Measurements from ENCODE around the gene YTHDC2.

YTHDC2 gene

GRCh38 chr5:113513384-113514288 lies at the start of gene YTHDC2:
TSS of gene YTHDC2 (plus strand) at chr5:113513694. CDS start at chr5:113513896, 202 bp downstream.
- DNase-seq (ENCODE audit: low read depth) = peak; percentile 66

DNA sequence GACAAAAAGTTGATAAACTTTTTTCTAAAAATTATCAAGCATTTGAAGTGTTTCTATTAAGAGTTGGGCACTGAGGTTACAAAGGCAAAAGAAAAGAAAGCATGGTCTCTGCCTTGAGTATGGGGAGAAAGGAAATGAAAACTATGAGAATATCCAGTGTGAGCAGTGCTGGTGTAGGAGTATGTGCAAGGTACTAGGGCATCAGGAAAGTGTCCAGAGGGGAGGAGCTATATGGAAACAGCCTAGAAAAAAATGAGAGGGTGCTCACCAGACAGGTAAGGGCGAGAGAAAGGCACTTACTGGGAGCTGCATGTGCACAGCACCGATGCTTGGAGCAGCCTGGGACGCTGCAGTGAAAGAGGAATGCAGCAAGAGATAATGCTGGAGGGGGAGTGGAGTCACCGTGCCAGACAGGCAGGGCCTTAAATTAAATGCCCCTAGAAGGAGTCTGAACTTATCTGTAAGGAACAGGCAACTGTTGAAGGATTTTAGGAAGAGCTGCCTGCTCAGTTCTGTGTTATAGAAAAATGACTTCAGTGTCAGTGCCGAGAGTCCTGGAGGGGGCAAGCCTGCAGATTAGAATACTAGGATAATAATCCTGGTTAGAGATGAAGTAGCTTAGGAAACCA lies 39.3 kb upstream of the YTHDC2 start:
- no peak for DNase-seq (ENCODE audit: low read depth)

DNA sequence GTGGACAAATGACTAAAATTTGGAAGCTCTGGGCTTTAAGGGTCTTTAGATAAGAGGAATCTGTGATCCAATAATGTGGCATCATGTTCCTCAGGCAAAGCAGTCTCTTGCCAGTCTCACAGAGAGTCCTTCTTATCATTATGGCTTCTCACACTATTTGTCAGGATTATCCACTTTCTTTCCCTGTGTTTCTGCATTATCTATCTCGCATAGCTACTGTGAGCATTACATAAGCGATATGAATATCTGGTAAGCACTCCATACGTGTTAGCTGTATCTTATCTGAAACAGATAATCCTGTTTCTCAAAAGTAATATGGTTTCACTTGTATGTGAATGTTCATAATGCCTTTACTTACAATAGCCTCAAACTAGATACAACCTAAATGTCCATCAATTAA lies 34.8 kb upstream of the YTHDC2 start:
- DNase-seq (ENCODE audit: low read depth) = no peak

GRCh38 chr5:113480243-113480642 lies 33.3 kb upstream of the YTHDC2 start:
- DNase-seq (ENCODE audit: low read depth) = no peak

DNA sequence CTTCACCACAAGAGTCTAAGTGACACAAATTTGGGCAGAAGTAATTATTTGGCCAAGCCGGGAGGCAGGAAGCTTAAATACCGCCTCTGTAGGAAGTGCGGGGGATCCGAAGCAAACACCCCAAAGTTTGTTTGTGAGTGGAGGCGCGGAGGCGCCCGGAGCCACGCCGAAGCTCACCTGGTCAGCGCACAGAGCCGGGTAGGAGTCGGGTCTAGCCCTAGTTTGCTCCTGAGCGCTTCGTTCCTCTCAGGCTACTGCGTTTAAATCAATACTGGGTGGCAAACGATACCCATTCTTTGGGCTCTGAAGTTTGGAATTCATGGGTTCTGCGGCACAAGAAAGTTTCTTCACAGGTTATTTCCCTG lies 26.1 kb upstream of the YTHDC2 start:
- DNase-seq (ENCODE audit: low read depth) = no peak

- no peak for DNase-seq (ENCODE audit: low read depth)
Observed at GRCh38 chr5:113487781-113488644, 25.5 kb upstream of the YTHDC2 start, which contains the start of gene MCC. TSS of gene MCC (minus strand) at chr5:113488453.

DNA sequence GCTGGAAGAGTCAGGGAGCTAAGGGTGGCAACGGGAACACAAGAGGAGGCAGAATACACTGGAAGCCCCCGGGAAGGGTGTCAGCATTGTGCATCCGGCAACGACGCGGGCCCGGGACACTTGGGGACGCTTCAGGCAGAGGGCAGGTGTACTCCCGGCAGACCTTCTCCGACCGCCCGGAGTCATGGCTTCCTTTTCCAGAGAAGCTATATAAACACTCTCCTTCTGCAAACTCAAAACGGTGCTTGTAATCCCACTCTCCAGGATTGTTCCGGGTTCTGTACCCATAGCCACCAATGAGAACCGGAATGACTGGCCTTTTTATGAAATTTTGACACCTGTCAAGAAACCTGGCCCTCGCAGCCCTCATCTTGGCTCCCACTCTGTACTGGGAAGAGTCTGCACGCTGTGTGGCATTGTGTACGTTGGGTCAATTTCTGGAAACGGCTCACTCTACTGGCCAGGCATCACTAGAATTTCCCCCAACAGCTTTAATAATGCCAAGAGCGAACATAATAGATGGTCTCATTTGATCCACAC lies 24.8 kb upstream of the YTHDC2 start:
- DNase-seq (ENCODE audit: low read depth) = no peak

GRCh38 chr5:113489299-113489698 lies 24.2 kb upstream of the YTHDC2 start:
- no peak for DNase-seq (ENCODE audit: low read depth)

- no peak for DNase-seq (ENCODE audit: low read depth)
Observed at GRCh38 chr5:113490317-113490716, 23.2 kb upstream of the YTHDC2 start.

- no peak for DNase-seq (ENCODE audit: low read depth)
Observed at GRCh38 chr5:113491022-113491421, 22.5 kb upstream of the YTHDC2 start.

GRCh38 chr5:113493446-113493845 lies 20.0 kb upstream of the YTHDC2 start:
- DNase-seq (ENCODE audit: low read depth) = no peak

DNA sequence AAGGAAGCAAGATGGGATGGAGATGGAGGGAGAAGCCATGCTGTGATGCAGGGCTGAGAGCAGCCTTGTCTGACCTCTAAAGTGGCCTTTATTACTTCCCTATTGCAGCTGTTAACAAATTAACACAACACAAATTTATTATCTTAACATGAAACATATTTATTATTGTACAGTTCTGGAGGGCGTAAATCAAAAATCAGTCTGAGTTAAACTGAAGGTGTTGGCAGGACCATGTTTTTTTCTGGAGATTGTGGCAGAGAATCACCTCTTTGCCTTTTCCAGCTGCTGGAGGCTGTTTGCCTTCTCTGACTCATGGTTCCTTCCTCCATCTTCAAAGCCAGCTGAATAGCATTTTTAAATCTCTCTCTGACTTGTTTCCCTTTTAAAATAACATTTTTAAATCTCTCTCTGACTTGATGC lies 18.1 kb upstream of the YTHDC2 start:
- DNase-seq (ENCODE audit: low read depth) = no peak

- DNase-seq (ENCODE audit: low read depth) = no peak
Observed at GRCh38 chr5:113502073-113502472, 11.4 kb upstream of the YTHDC2 start.

- no peak for DNase-seq (ENCODE audit: low read depth)
Observed at GRCh38 chr5:113503146-113503545, 10.3 kb upstream of the YTHDC2 start.

DNA sequence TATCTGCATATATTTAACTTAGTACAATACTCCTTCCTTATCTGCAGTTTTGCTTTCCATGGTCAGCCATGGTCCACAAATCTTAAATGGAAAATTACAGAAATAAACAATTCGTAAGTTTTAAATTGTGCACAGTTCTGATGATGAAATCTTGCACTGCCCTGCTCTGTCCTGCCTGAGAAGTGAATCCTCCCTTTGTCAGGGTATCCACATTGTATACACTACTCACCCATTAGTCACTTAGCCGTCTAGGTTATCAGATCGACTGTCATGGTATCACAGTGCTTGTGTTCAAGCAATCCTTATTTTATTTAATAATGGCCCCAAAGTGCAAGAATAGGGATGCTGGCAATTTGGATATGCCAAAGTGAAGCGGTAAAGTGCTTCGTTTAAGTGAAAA lies 8.3 kb upstream of the YTHDC2 start:
- DNase-seq (ENCODE audit: low read depth) = no peak

DNA sequence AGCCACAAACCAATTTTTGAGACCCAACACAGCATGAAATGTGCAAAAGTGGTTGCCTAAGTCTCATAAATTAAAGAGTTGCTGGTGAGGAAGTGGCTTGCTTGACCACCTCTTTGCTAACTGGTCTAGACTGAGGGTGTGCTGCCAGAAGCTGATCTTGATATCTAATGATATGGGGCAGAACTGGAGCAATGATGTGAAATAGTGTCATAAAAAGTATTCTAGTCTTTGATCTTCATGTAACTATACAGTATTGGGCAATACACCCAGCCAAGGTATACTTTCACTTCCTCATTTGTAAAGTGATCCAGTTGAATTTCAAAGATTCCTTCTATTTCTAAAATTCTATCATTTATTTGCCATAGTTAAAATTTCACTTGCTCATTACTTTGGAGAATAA lies 5.9 kb upstream of the YTHDC2 start:
- DNase-seq (ENCODE audit: low read depth) = no peak

DNA sequence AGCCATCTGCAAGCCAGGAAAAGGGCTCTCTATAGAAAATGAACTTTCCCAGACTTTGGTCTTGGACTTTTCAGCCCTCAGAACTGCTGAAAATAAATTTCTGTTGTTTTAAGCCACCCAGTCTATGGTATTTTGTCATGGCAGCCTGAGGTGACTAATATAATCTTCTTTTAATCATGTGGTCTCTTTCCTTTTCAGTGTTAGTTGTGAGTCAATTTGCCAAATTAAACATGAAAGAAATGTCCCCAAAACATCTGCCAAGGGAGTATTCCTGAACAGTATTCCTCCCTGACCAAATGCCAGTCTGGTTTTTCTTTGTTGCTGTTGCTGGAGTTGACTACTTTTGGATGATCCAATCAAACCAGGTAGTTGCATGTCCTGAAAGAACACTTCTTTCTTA lies 4.7 kb upstream of the YTHDC2 start:
- DNase-seq (ENCODE audit: low read depth) = no peak

GRCh38 chr5:113510836-113511451 lies 2.5 kb upstream of the YTHDC2 start:
- DNase-seq (ENCODE audit: low read depth) = no peak

- DNase-seq (ENCODE audit: low read depth) = no peak
Observed at GRCh38 chr5:113512341-113512740, 1.2 kb upstream of the YTHDC2 start.

DNA sequence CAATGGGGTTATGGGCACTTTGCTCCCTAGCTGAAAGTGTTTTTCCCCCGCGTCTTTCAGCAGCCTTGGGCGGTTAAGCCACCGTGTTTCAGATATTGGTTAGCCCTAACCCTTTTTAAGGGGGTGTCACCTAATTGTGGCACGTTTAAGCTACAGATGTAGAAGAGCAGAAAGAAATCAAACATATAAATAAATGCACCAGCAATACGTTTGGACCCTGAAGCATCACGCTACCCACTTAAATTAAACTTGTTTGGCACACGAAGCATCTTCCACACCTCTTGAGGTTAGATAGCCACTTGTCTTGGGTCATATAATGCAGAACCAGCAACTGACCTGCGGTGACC lies 768 bp downstream of the YTHDC2 start:
- DNase-seq (ENCODE audit: low read depth) = no peak

DNA sequence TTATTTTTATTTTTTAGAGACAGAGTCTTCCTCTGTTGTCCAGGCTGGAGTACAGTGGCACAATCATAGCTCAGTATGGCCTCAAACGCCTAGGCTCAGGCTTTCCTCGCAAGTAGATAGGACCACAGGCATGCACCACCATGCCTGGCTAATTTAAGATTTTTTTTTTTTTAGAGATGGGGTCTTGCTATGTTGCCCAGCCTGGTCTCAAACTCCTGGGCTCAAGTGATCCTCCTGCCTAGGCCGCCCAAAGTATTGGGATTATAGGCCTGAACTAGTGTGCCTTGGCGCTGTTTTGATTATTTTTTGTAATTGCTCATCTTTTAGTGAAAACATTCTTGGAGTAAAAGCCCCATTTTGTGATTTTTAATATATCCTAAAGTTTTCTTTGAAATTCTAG lies 5.4 kb downstream of the YTHDC2 start:
- DNase-seq (ENCODE audit: low read depth) = no peak

DNA sequence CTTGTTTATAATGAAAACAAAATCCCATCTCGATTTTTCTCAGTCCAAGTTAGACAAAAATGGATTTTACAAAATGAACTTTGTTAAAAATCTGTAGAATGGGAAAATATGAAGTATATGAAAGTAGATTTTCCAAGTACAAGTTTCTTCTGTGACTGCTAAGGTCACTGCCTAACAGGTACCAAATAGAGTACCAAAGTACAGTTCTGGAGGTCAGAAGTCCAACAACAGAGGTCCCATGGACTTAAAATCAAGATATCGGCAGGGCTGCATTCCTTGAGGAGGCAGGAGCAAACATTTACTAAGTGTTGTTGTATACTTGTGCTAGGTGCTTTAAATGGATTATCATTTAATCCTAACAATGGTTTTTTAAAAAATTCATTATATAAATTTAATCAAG lies 5.9 kb downstream of the YTHDC2 start:
- DNase-seq (ENCODE audit: low read depth) = no peak

Data from stimulated activated CD8-positive, alpha-beta memory T cell treated with anti-CD3 and anti-CD28 coated beads, Interleukin-7, amount 100 ng/mL, for 24 hours (primary cell).